BLaER1 (cell line): ENCODE data around the gene RNF111.
"Not testable (repeated sequence)": the region's sequence is repeated elsewhere in the genome, so short reads cannot be mapped to it uniquely, and the experiment has no call there.

Experiments
- H3K27ac ChIP-seq: shearing (Covaris generic); formaldehyde crosslinking; 2 replicates; pipeline ENCODE4 v1.8.1; 2022
- H3K27me3 ChIP-seq: shearing (Covaris generic); formaldehyde crosslinking; 2 replicates; pipeline ENCODE4 v1.8.1; 2022
- H3K36me3 ChIP-seq: shearing (Covaris generic); formaldehyde crosslinking; 2 replicates; pipeline ENCODE4 v1.8.1; 2022
- H3K4me1 ChIP-seq: shearing (Covaris generic); formaldehyde crosslinking; 2 replicates; pipeline ENCODE4 v1.8.1; 2022
- H3K4me2 ChIP-seq: shearing (Covaris generic); formaldehyde crosslinking; 2 replicates; pipeline ENCODE4 v1.8.1; 2022
- H3K4me3 ChIP-seq: shearing (Covaris generic); formaldehyde crosslinking; 2 replicates; pipeline ENCODE4 v1.8.1; 2022
- H3K9ac ChIP-seq: shearing (Covaris generic); formaldehyde crosslinking; 2 replicates; pipeline ENCODE4 v1.8.1; 2022
- H3K9me3 ChIP-seq: shearing (Covaris generic); formaldehyde crosslinking; 2 replicates; pipeline ENCODE4 v1.8.1; 2022
- H4K20me1 ChIP-seq: shearing (Covaris generic); formaldehyde crosslinking; 2 replicates; pipeline ENCODE4 v1.8.1; 2022
- Cebpa-rat ChIP-seq: shearing (Covaris generic); IDR thresholded peaks from 2 replicates; pipeline ENCODE4 v1.8.1; 2022

RNF111 gene

DNA sequence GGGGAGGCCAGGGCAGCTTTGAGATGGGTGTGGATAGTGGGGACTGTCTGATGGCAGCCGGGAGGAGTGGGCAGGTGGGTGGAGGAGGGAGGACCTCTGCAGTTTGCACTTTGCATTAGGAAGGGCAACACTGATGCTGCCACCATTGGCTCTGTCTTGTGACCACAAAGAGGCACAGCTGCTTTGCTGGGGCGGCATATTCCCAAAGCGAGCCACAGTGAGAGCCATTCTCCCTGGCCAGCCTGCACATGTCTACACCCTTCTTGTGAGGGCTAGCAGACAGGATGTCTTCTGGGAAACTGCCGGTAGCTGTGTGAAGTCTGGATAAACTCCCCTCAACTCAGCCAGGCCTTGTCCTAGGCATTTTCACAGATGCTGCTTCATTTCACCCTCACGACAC lies 155.8 kb downstream of the RNF111 start:
- Histone ChIP-seq H3K36me3 (peaks cover 76% of the 10 kb centered on the region), H3K27me3 (no peaks in the 10 kb centered on the region)

DNA sequence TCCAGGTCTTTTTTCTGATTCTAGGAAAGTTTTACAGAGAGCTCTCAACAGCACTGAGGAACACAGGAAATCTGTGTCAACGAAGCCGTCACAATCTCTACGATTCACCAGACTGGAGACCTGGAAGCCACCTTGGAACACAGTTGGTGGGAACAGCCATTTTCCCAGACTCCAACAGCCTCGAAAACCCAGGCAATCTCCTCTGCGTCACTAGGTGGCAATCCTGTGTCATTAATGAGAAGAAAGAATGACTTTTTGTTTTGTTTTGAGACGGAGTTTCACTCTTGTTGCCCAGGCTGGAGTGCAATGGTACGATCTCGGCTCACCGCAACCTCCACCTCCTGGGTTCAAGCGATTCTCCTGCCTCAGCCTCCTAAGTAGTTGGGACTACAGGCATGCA lies 157.1 kb downstream of the RNF111 start:
- not testable (repeated sequence) for H3K9me3 ChIP-seq, H3K9ac ChIP-seq, H3K4me2 ChIP-seq, H3K4me1 ChIP-seq, H3K4me3 ChIP-seq, H3K27ac ChIP-seq, H3K27me3 ChIP-seq, H4K20me1 ChIP-seq
- H3K36me3 ChIP-seq, result peaks cover 64% of the 10 kb centered on the region

More for the DNA sequence above, 155.8 kb downstream of the RNF111 start:
- Histone ChIP-seq H3K27ac (no peak overlapping the region), H3K9ac (no peak overlapping the region), H3K9me3 (no peaks in the 10 kb centered on the region), H3K4me2 (no peak overlapping the region), H3K4me3 (no peak overlapping the region), H4K20me1 (no peaks in the 10 kb centered on the region; the same call in 1 of the 2 replicates), H3K4me1 (no peaks in the 10 kb centered on the region)
- TF ChIP-seq Cebpa-rat, result no peak
